GM19468 (cell line): ENCODE results near the gene SV2B.

Experiments
- ATAC-seq: cut with Tn5 transposase; IDR thresholded peaks from one replicate; pipeline ENCODE4 v1.9.1; 2021; ENCODE audit warnings: mild to moderate bottlenecking, moderate library complexity, moderate number of reproducible peaks; ENCODE audit not compliant: unreplicated experiment; ENCODE audit errors: extremely low read depth

SV2B gene

GRCh38 chr15:91224755-91225380, 124.8 kb downstream of the SV2B start:
- ATAC-seq: no peak

GRCh38 chr15:91225741-91226140, 125.7 kb downstream of the SV2B start:
- no peak for ATAC-seq

GRCh38 chr15:91227117-91227516, 127.1 kb downstream of the SV2B start:
- ATAC-seq: no peak

- no peak for ATAC-seq
These were observed 127.7 kb downstream of the SV2B start for GRCh38 chr15:91227766-91228165.

GRCh38 chr15:91228383-91228782, 128.3 kb downstream of the SV2B start:
- ATAC-seq: no peak

GRCh38 chr15:91228890-91229289, 128.8 kb downstream of the SV2B start:
- ATAC-seq: no peak

- no peak for ATAC-seq
These were observed 131.6 kb downstream of the SV2B start for GRCh38 chr15:91231703-91232102.

- ATAC-seq: no peak
These were observed 134.7 kb downstream of the SV2B start for GRCh38 chr15:91234759-91235158.

- no peak for ATAC-seq
These were observed 135.3 kb downstream of the SV2B start for GRCh38 chr15:91235376-91235775.

- no peak for ATAC-seq
These were observed 137.4 kb downstream of the SV2B start for GRCh38 chr15:91237445-91237844.

- ATAC-seq: no peak
These were observed 138.8 kb downstream of the SV2B start for GRCh38 chr15:91238644-91239425.

- ATAC-seq: no peak
These were observed 143.8 kb downstream of the SV2B start for GRCh38 chr15:91243826-91244225.

GRCh38 chr15:91244919-91245318, 144.9 kb downstream of the SV2B start:
- ATAC-seq: no peak

- no peak for ATAC-seq
These were observed 146.9 kb downstream of the SV2B start for GRCh38 chr15:91246998-91247397.

- ATAC-seq: no peak
These were observed 149.5 kb downstream of the SV2B start for GRCh38 chr15:91249591-91249990.

GRCh38 chr15:91252322-91252721, 152.3 kb downstream of the SV2B start:
- no peak for ATAC-seq

GRCh38 chr15:91252756-91253155, 152.7 kb downstream of the SV2B start:
- ATAC-seq: no peak

GRCh38 chr15:91253605-91254004, 153.5 kb downstream of the SV2B start:
- ATAC-seq: no peak

- ATAC-seq: no peak
These were observed 154.7 kb downstream of the SV2B start for GRCh38 chr15:91254766-91255165.

GRCh38 chr15:91255670-91256192, 155.7 kb downstream of the SV2B start:
- no peak for ATAC-seq

GRCh38 chr15:91257746-91258414, 157.8 kb downstream of the SV2B start:
- no peak for ATAC-seq
